Activated CD8-positive, alpha-beta memory T cell treated with anti-CD3 and anti-CD28 coated beads, Interleukin-2, amount 10 ng/mL, durations not matched to agents 7 days and 5 days (primary cell): Measurements from ENCODE around the gene TNFAIP8L2. TPM values are rescaled to one million over a fixed set of nuclear protein-coding genes. Genes with fewer than 3 reads are reported as not detected.
"Not testable (repeated sequence)": the region's sequence is repeated elsewhere in the genome, so short reads cannot be mapped to it uniquely, and the experiment has no call there.

Experiments
- ATAC-seq: fragments of 150-1000 bp; cut with Tn5 transposase; one replicate; pipeline ENCODE4 v1.10.0; 2021; ENCODE audit warnings: moderate library complexity
- CTCF ChIA-PET: fragments of 350-600 bp; sonication (Branson Sonifier 250); formaldehyde crosslinking; loops from one replicate; lab custom pipeline; 2021; ENCODE audit warnings: antibody characterized with exemption; lab: Charles Lee
- DNase-seq: peaks from one replicate; pipeline ENCODE4 v3.0.0-alpha.2; 2020
- H3K27ac Mint-ChIP-seq: one replicate; pipeline ENCODE4 v1.8.0; 2021; ENCODE audit warnings: mild to moderate bottlenecking, mixed read lengths
- H3K27me3 Mint-ChIP-seq: one replicate; pipeline ENCODE4 v1.8.0; 2021; ENCODE audit warnings: mixed read lengths
- H3K36me3 Mint-ChIP-seq: one replicate; pipeline ENCODE4 v1.8.0; 2021; ENCODE audit warnings: mild to moderate bottlenecking, mixed read lengths
- H3K4me1 Mint-ChIP-seq: one replicate; pipeline ENCODE4 v1.8.0; 2021; ENCODE audit warnings: mixed read lengths
- H3K4me3 Mint-ChIP-seq: one replicate; pipeline ENCODE4 v1.8.0; 2021; ENCODE audit warnings: mild to moderate bottlenecking, moderate library complexity, mixed read lengths
- H3K9me3 Mint-ChIP-seq: one replicate; pipeline ENCODE4 v1.8.0; 2022; ENCODE audit warnings: low read depth, mixed read lengths
- total RNA-seq, 2 experiments: library from RNA; stranded (reverse); gene quantifications; one replicate each; pipeline ENCODE4 v1.2.3, GENCODE V29; 2021

The TNFAIP8L2 gene
- total RNA-seq, 2 experiments from 2014 or later = 14.5 to 17.6 TPM

DNA sequence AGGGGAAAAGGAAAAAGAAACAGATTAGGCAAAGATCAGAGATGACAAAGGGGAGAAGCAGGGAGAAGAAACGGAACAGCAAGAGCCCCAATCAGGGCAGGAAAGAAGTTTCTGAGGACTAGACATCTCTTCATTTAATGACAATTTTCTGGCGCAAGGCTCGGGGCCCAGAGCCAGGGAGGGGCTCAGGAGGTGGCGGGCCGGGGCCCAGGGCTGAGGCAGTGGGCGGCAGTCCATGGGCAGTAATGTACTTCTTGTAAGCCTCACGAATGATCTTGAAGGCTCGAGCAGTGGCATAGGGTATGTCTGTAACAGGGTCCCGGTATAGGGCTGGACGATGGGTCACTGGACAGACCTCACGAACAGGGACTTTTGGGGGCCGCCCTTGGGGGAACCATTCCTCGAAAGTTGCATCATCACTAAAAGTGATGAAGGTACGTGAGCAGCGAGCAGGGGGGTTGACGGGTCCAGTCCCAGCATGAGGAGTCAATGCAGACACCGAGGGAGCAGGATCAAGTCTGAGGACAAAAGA, 20.1 kb downstream of the TNFAIP8L2 start:
- Mint-ChIP-seq H3K27ac (no peak overlapping the region), H3K27me3 (no peaks in the 10 kb centered on the region)

DNA sequence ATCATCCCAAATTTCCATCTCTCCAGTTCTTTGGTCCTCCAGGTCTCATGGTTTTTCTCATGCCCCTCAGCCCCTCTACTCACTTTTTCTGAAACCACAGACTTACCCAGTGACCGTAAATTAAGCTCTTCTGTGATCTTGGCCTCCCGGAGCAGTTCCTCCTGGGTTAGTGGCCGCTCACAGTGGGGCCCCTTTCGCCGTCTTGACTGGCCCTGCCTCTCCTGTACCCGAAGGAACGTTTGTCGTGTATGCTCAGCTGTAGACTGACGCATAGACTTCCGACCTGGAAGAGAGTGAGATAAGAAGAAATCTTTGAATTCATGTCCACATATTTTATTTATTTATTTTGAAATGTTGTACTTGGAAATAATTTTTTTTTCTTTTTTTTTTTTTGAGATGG, 27.8 kb downstream of the TNFAIP8L2 start:
- no peak for ATAC-seq
- Mint-ChIP-seq H3K27me3 (no peaks in the 10 kb centered on the region), H3K27ac (no peak overlapping the region)

More for the DNA sequence above, 20.1 kb downstream of the TNFAIP8L2 start:
- Mint-ChIP-seq H3K9me3 (no peaks in the 10 kb centered on the region), H3K4me3 (no peak overlapping the region), H3K4me1 (no peaks in the 10 kb centered on the region), H3K36me3 (peaks cover 36% of the 10 kb centered on the region)
- DNase-seq (no peak), ATAC-seq (no peak)
- CTCF ChIA-PET = interaction anchor here (1.0 to 1.7 kb wide), 4 partner anchors 10 to 75 kb away, joined by 3 to 4 read pairs (median 4); partner anchors contain the start of gene TNFAIP8L2

DNA sequence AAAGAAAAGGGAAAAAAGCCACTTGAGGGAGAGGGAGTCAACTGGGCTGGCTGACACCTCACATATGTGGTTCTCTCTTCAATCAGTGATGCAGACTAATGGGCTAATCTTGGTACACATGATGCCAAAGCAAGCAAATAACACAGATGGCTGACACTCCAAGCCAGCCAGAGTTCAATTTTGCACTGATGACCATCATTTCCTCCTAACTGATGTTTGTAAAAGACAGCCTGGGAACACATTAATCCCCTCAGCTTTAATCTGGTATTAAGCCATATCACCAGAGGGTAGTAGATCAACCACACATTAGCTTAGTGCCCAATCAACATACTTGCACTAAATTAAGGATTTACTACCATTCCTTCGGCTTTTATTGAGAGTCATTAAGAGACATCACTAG, 30.8 kb downstream of the TNFAIP8L2 start:
- CTCF ChIA-PET = no interaction called here
- H3K4me1 Mint-ChIP-seq = peaks cover 25% of the 10 kb centered on the region
- H3K4me3 Mint-ChIP-seq = no peak overlapping the region
- ATAC-seq (no peak), DNase-seq (no peak)
- no peaks in the 10 kb centered on the region for H3K9me3 Mint-ChIP-seq
- peaks cover 32% of the 10 kb centered on the region for H3K36me3 Mint-ChIP-seq
- no peaks in the 10 kb centered on the region for H3K27me3 Mint-ChIP-seq
- no peak overlapping the region for H3K27ac Mint-ChIP-seq

More for the DNA sequence above, 27.8 kb downstream of the TNFAIP8L2 start:
- CTCF ChIA-PET = interaction anchor here (0.9 kb wide), 1 partner anchor 12 kb away, joined by 3 read pairs; no protein-coding TSS in a partner anchor
- H3K36me3 Mint-ChIP-seq = peaks cover 45% of the 10 kb centered on the region
- peaks cover 14% of the 10 kb centered on the region for H3K4me1 Mint-ChIP-seq
- no peak overlapping the region for H3K4me3 Mint-ChIP-seq
- no peaks in the 10 kb centered on the region for H3K9me3 Mint-ChIP-seq
- no peak for DNase-seq

DNA sequence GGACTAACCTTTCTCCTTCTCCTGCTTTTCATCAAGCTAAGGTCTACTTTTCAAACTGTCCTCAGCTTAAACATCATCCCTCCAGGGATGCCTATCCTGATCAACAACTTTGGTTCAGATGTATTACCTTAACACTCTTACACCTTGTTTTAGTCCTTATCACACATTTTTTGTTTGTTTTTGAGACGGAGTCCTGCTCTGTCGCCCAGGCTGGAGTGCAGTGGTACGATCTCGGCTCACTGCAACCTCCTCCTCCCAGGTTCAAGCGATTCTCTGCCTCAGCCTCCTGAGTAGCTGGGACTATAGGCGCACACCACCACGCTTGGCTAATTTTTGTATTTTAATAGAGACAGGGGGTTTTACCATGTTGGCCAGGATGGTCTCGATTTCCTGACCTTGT, 32.2 kb downstream of the TNFAIP8L2 start:
- peak overlapping the region; percentile 92 for H3K4me3 Mint-ChIP-seq
- H3K9me3 Mint-ChIP-seq, H3K27ac Mint-ChIP-seq, H3K27me3 Mint-ChIP-seq, DNase-seq, ATAC-seq: not testable (repeated sequence)
- peaks cover 21% of the 10 kb centered on the region for H3K36me3 Mint-ChIP-seq
- H3K4me1 Mint-ChIP-seq = peaks cover 25% of the 10 kb centered on the region
- CTCF ChIA-PET = interaction anchor here (1.2 to 1.4 kb wide), 2 partner anchors 10 to 129 kb away, joined by 3 to 4 read pairs; partner anchors contain the start of gene CDC42SE1

GRCh38 chr1:151189637-151190445, 33.4 kb downstream of the TNFAIP8L2 start, which contains the start of gene VPS72:
VPS72 (minus strand) TSS chr1:151190197; CDS start chr1:151190121, 76 bp downstream.
- H3K27ac Mint-ChIP-seq = peak within 1 kb of the TSS; percentile 98
- ATAC-seq = peak; percentile 98
- H3K36me3 Mint-ChIP-seq = peaks cover 14% of the 10 kb centered on the region
- H3K4me1 Mint-ChIP-seq = peaks cover 25% of the 10 kb centered on the region
- peaks cover 4% of the 10 kb centered on the region for H3K27me3 Mint-ChIP-seq
- peak; percentile 94 for DNase-seq
- CTCF ChIA-PET = interaction anchor here (0.8 to 2.0 kb wide), 7 partner anchors 9 to 165 kb away, joined by 3 to 18 read pairs (median 6); partner anchors contain the start of genes PIP5K1A and PSMD4
- H3K4me3 Mint-ChIP-seq = peak within 1 kb of the TSS; percentile 92
- no peaks in the 10 kb centered on the region for H3K9me3 Mint-ChIP-seq

DNA sequence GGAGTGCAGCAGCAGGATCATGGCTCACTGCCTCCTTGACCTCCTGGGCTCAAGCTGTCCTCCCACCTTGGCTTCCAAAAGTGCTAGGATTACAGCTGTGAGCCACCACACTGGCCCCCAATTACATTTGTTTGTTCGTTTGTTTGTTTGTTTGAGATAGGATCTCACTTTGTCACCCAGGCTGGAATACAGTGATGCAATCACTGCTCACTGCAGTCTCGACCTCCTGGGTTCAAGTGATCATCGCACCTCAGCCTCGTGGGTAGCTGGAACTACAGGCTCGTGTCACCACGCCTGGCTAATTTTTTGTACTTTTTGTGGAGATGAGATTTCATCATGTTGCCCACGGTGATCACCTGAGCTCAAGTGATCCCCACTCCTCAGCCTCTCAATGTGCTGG, 35.6 kb downstream of the TNFAIP8L2 start:
- H3K4me1 Mint-ChIP-seq = peaks cover 30% of the 10 kb centered on the region
- DNase-seq = no peak
- ATAC-seq = no peak
- peaks cover 4% of the 10 kb centered on the region for H3K27me3 Mint-ChIP-seq
- no peak overlapping the region for H3K27ac Mint-ChIP-seq
- CTCF ChIA-PET = interaction anchor here (2.8 kb wide), 1 partner anchor 59 kb away, joined by 16 read pairs; no protein-coding TSS in a partner anchor
- no peaks in the 10 kb centered on the region for H3K9me3 Mint-ChIP-seq
- H3K36me3 Mint-ChIP-seq = peaks cover 4% of the 10 kb centered on the region
- H3K4me3 Mint-ChIP-seq = no peak overlapping the region

DNA sequence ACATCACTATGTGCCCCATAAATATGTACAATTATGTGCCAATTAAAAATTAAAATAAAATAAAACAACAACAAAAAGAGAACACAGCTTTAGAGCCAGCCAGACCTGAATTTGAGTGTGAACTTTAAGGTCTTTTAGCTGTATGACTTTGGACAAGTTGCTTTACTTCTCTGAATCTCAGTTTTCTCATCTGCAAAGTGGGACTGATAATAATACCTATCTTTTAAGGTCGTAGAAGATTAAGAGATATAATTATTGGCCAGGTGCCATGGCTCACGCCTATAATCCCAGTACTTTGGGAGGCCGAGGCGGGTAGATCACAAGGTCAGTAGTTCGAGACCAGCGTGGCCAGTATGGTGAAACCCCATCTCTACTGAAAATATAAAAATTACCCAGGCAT, 36.9 kb downstream of the TNFAIP8L2 start:
- peaks cover 4% of the 10 kb centered on the region for H3K27me3 Mint-ChIP-seq
- H3K27ac Mint-ChIP-seq = no peak overlapping the region
- peaks cover 34% of the 10 kb centered on the region for H3K4me1 Mint-ChIP-seq
- peaks cover 4% of the 10 kb centered on the region for H3K36me3 Mint-ChIP-seq
- no peaks in the 10 kb centered on the region for H3K9me3 Mint-ChIP-seq
- ATAC-seq (no peak), DNase-seq (no peak)
- H3K4me3 Mint-ChIP-seq = no peak overlapping the region
- CTCF ChIA-PET = interaction anchor here (0.7 to 2.8 kb wide), 3 partner anchors 34 to 61 kb away, joined by 3 to 16 read pairs (median 3); partner anchors contain the start of gene PSMD4

DNA sequence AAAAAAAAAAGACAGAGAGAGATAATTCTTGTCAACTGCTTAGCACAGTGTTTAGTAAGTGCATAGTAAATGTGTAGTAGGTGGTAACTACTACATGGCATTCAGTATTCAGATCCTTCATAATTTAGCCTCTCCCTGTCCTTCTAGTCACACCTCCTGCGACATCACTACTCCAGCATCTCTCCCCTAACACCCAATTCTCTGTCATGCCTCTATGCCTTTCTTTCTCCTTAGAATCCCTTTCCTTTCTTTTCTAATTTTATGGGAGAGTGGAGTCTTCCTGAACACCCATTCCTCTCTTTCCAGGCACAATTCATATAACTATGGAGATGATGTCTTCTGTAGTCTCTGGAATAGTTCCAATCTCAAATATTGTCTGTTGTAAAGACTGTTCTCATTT, 37.4 kb downstream of the TNFAIP8L2 start:
- Mint-ChIP-seq H3K27ac (no peak overlapping the region), H3K36me3 (peaks cover 6% of the 10 kb centered on the region), H3K9me3 (no peaks in the 10 kb centered on the region), H3K4me1 (peaks cover 30% of the 10 kb centered on the region), H3K27me3 (peaks cover 4% of the 10 kb centered on the region), H3K4me3 (no peak overlapping the region)
- DNase-seq (no peak), ATAC-seq (no peak)
- CTCF ChIA-PET = interaction anchor here (0.7 to 2.8 kb wide), 3 partner anchors 34 to 60 kb away, joined by 3 to 16 read pairs (median 3); partner anchors contain the start of gene PSMD4

DNA sequence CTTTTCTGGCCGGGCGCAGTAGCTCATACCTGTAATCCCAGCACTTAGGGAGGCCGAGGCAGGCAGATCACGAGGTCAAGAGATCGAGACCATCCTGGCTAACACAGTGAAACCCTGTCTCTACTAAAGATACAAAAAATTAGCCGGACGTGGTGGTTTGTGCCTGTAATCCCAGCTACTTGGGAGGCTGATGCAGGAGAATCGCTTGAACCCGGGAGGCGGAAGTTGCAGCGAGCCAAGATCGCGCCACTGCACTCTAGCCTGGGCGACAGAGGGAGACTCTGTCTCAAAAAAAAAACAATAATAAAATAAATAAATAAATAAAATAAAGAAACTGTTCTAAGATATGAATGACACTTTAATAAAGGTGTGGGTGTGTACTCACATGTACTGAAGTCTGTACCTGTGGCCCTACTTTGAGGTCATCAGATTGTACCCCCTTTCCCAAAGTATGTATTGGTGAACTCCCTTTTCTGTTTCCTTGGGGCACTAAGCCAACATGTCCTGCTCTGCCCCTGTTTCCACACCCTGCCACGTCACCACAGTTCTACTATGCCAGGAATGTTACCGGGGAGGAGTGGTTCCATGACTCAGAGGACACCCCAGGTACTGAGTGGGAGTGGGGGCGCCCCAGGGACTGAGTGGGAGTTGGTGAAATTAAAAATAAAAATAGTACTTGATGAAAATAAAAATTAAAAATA, 38.6 kb downstream of the TNFAIP8L2 start:
- CTCF ChIA-PET = interaction anchor here (0.7 to 1.0 kb wide), 4 partner anchors 43 to 86 kb away, joined by 3 to 7 read pairs (median 4); no protein-coding TSS in a partner anchor
- not testable (repeated sequence) for H3K4me3 Mint-ChIP-seq, DNase-seq, H3K36me3 Mint-ChIP-seq, H3K27ac Mint-ChIP-seq, ATAC-seq, H3K27me3 Mint-ChIP-seq, H3K9me3 Mint-ChIP-seq
- peaks cover 30% of the 10 kb centered on the region for H3K4me1 Mint-ChIP-seq

DNA sequence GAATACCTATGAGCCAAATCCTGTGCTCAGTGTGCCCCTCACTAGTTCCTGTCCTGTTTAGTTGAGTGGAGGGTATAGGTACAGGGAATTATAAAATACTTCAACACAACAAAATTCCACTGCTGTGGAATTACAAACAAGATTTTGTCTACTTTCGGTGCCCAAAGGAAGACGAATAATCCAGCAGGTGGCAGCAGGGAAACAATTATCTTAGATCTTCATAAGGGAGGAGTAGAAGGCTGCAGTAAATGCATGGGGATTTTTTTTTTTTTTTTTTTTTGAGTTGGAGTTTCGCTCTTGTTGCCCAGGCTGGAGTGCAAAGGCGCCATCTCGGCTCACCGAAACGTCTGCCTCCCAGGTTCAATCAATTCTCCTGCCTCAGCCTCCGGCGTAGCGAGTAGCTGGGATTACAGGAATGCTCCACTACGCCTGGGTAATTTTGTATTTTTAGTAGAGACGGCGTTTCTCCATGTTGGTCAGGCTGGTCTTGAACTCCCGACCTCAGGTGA, 39.9 kb downstream of the TNFAIP8L2 start:
- CTCF ChIA-PET = interaction anchor here (0.6 to 1.7 kb wide), 5 partner anchors 12 to 145 kb away, joined by 3 to 10 read pairs (median 5); no protein-coding TSS in a partner anchor
- peaks cover 31% of the 10 kb centered on the region for H3K4me1 Mint-ChIP-seq
- H3K9me3 Mint-ChIP-seq = no peaks in the 10 kb centered on the region
- H3K4me3 Mint-ChIP-seq = peak overlapping the region; percentile 20
- peaks cover 13% of the 10 kb centered on the region for H3K36me3 Mint-ChIP-seq
- DNase-seq (peak; percentile 73), ATAC-seq (no peak)
- peaks cover 4% of the 10 kb centered on the region for H3K27me3 Mint-ChIP-seq
- peak overlapping the region; percentile 49 for H3K27ac Mint-ChIP-seq

- peak overlapping the region; percentile 97 for H3K27ac Mint-ChIP-seq
- CTCF ChIA-PET = interaction anchor here (1.4 to 1.8 kb wide), 3 partner anchors 8 to 140 kb away, joined by 3 to 6 read pairs (median 4); partner anchors contain the start of gene VPS72
- no peak for DNase-seq
- H3K36me3 Mint-ChIP-seq = peaks cover 22% of the 10 kb centered on the region
- no peak for ATAC-seq
- H3K27me3 Mint-ChIP-seq = peaks cover 4% of the 10 kb centered on the region
- peaks cover 40% of the 10 kb centered on the region for H3K4me1 Mint-ChIP-seq
- H3K4me3 Mint-ChIP-seq = peak overlapping the region; percentile 91
- H3K9me3 Mint-ChIP-seq = no peaks in the 10 kb centered on the region
Observed at GRCh38 chr1:151197863-151198253, 41.4 kb downstream of the TNFAIP8L2 start.
